Hematopoietic multipotent progenitor cell treated with erythropoietin and hydrocortisone succinate and interleukin-3 and kit ligand, for 4 days (in vitro differentiated cells): Measurements from ENCODE around the gene SELE.

Experiments used
- DNase-seq: peaks from one replicate; pipeline ENCODE4 v3.0.0-alpha.2; 2015

The SELE gene

GRCh38 chr1:169733924-169734323 lies at the start of gene SELE:
SELE (minus strand) TSS chr1:169734079; CDS start chr1:169733612, 467 bp downstream.
- DNase-seq: no peak

- DNase-seq: no peak
Observed at GRCh38 chr1:169782596-169782995, 48.7 kb upstream of the SELE start.

GRCh38 chr1:169779970-169780369 lies 46.1 kb upstream of the SELE start:
- peak; percentile 16 for DNase-seq

GRCh38 chr1:169779150-169779549 lies 45.3 kb upstream of the SELE start:
- DNase-seq: no peak

GRCh38 chr1:169776440-169776839 lies 42.6 kb upstream of the SELE start:
- DNase-seq: no peak

- DNase-seq: no peak
Observed at GRCh38 chr1:169768161-169768560, 34.3 kb upstream of the SELE start.

- DNase-seq: no peak
Observed at GRCh38 chr1:169765580-169766331, 31.9 kb upstream of the SELE start.

- DNase-seq: no peak
Observed at GRCh38 chr1:169764919-169765318, 31.0 kb upstream of the SELE start.

- no peak for DNase-seq
Observed at GRCh38 chr1:169762699-169763098, 28.8 kb upstream of the SELE start.

GRCh38 chr1:169759038-169759437 lies 25.2 kb upstream of the SELE start:
- DNase-seq: no peak

- DNase-seq: no peak
Observed at GRCh38 chr1:169753549-169753948, 19.7 kb upstream of the SELE start.

- DNase-seq: no peak
Observed at GRCh38 chr1:169750041-169750440, 16.2 kb upstream of the SELE start.

- DNase-seq: no peak
Observed at GRCh38 chr1:169746550-169746949, 12.7 kb upstream of the SELE start.

GRCh38 chr1:169745015-169745861 lies 11.4 kb upstream of the SELE start:
- no peak for DNase-seq

GRCh38 chr1:169741666-169742394 lies 8.0 kb upstream of the SELE start:
- DNase-seq: no peak

- no peak for DNase-seq
Observed at GRCh38 chr1:169739980-169740379, 6.1 kb upstream of the SELE start.

- no peak for DNase-seq
Observed at GRCh38 chr1:169731446-169731845, 2.4 kb downstream of the SELE start.

GRCh38 chr1:169729991-169730390 lies 3.9 kb downstream of the SELE start:
- no peak for DNase-seq

GRCh38 chr1:169727307-169727706 lies 6.6 kb downstream of the SELE start:
- no peak for DNase-seq

- no peak for DNase-seq
Observed at GRCh38 chr1:169726851-169727250, 7.0 kb downstream of the SELE start.

GRCh38 chr1:169725930-169726329 lies 7.9 kb downstream of the SELE start:
- DNase-seq: no peak

- DNase-seq: no peak
Observed at GRCh38 chr1:169724168-169724567, 9.7 kb downstream of the SELE start.

GRCh38 chr1:169723763-169724162 lies 10.1 kb downstream of the SELE start:
- no peak for DNase-seq

- peak; percentile 54 for DNase-seq
Observed at GRCh38 chr1:169722779-169723178, 11.1 kb downstream of the SELE start.
